GM18870 (cell line): ENCODE measurements around the gene TTBK2.
"Not testable (repeated sequence)": the region's sequence is repeated elsewhere in the genome, so short reads cannot be mapped to it uniquely, and the experiment has no call there.

Experiments used
- ATAC-seq: cut with Tn5 transposase; IDR thresholded peaks from one replicate; pipeline ENCODE4 v1.9.1; 2021; ENCODE audit warnings: moderate library complexity; ENCODE audit not compliant: unreplicated experiment

TTBK2 gene

DNA sequence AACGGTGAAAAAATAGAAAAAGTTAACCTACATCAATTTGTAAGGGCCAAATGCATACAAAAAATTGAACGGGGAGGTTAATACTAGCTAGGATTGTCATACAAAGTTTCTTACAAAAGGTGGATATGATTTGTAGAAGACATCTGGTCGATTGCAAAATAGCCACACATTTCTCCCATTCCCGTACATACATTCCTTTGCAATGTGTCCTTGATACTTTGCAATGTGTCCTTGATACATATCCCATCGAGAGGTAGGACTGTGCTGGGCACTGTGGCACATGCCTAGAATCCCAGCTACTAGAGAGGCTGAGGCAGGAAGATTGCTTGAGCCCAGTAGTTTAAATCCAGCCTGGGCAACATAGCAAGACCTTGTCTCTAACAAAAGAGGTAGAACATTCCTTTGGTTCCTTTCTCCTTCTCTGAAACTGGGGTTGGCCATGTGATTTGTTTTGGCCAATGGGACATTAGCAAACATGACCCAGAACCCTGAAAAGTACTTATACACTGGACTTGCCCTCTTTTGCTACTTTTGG is 9.5 kb downstream of the TTBK2 start:
- ATAC-seq = no peak

DNA sequence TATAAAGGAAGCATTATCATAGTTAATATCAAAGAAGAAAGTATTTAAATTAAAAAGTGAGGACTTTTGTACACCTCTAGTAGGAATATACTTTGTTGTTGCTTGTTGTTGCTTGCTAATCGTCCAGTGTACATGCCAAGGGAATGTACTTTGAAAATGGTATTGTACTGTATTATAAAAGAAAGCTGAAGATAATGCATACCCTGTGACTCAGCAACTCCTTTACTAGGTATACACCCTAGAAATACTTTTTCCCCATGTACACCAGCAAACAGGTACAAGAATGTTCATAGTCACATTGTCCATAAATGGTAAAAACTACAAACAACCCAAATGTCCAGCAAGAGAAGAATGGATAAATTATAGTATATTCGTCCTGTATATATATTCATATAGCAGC is 12.0 kb downstream of the TTBK2 start:
- ATAC-seq = no peak

DNA sequence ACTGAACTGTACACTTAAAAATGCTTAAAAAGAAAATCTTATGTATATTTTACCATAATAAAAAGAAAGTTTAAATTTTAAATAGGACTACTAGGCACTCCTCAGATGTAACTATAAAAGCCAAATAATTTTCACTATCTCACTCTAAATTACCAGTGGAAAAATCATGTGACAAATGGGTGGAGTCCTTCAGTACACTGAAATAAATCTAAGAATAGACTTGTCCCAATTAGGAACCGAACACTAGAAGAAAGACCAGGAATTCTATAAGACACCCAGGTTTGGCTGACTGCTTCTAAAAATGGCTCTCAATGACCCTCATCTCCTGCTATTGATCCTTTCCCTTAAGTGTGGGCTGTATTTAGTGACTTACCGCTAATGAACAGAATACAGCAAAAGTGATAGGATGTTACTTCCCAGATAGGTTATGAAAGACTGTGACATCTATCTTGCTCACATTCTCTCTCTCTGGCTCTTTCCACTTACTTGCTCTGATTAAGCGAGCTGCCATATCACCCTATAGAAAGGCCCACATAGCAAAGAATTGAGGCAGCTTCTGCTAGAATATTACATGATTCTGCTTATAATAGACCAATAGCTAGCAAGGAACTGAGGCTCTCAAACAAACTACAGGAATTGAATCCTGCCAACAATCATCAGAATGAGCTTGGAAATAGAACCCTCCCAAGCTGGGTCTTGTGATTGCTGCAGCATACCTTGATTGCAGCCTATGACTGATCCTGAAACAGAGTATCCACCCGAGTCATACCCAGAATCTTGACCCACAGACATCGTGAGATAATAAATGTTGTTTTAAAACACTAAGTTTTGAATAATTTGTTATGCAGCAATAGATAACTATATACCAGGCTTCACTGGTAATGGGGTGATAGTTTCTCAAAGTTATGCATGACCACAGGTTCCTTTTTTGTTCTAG is 16.9 kb downstream of the TTBK2 start:
- no peak for ATAC-seq

DNA sequence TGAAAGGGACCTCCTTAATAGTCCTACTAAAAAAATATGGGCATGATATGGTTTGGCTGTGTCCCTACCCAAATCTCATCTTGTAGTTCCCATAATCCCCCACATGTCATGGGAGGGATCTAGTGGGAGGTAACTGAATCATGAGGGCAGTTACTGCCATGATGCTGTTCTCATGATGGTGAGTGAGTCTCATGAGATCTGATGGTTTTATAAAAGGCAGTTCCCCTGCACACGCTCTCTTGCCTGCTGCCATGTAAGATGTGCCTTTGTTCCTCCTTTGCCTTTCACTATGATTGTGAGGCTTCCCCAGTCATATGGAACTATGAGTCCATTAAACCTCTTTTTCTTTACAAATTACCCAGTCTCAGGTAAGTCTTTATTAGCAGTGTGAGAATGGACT is 26.7 kb downstream of the TTBK2 start:
- ATAC-seq = not testable (repeated sequence)

DNA sequence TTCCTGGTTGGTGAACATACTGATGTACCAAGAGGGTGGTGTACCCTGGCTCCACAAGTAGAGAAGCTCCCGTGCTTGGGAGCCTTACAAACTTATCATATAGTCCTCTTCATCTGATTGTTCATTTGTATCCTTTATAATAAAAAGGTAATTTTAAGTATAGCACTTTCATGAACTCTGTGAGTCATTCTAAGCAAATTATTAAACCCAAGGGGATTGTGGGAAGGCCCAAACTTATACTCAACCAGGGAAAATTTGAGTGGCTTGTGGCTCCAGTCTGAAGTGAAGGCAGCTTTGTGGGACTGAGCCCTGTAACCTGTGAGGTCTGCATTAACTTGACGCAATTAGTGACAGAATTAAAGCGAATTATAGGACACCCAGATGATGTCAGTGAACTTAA is 29.0 kb downstream of the TTBK2 start:
- ATAC-seq = no peak

DNA sequence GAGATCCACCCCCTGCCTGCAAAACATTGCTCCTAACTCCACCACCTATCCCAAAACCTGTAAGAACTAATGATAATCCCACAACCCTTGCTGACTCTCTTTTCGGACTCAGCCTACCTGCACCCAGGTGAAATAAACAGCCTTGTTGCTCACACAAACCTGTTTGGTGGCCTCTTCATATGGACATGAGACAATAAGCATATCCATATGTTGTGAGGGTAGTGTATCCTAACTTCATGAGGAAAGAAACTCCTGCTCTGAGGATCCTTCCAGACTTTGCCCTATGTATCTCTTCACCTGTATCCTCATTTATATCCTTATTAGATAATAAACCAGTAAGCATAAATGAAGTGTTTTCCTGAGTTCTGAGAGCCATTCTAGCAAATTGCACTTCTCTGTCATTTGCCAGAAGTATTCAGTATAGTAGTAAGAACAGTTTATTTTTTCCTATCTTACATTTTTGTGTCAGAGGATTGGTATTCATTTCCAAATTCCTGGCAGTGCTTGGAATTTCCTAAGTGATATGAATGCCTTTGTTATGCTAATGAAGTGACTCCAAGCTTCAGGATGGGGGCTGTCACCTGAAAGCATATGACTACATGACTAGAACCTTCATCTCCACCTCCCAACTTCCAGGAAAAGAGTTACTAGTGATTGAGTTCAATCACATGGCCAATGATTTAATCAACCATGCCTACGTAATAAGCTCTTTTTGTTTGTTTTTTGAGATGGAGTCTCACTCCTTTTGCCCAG is 30.2 kb downstream of the TTBK2 start:
- ATAC-seq = no peak

DNA sequence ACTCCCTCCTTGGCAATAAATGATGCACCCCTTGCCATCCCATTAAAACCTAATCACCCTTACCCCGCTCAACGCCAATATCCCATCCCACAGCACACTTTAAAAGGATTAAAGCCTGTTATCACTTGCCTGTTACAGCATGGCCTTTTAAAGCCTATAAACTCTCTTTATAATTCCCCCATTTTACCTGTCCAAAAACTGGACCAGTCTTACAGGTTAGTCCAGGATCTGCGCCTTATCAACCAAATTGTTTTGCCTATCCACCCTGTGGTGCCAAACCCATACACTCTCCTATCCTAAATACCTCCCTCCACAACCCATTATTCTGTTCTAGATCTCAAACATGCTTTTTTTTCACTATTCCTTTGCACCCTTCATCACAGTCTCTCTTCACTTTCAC is 33.2 kb downstream of the TTBK2 start:
- ATAC-seq = not testable (repeated sequence)

DNA sequence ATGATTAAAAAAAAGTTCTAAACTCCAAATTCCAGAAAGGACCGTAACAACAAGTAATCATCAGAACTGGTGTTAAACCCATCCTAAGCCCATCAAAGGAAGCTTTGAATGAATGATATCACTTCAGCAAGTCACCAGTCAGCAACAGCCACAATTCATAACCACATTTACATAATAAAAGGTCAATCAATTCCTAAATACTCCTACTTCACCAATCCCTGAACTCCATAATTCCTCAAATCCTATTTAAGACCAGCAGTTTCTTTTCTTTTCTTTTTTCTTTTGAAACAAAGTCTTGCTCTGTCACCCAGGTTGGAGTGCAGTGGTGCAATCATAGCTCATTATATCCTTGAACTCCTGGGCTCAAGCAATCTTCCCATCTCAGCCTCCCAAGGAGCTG is 40.5 kb downstream of the TTBK2 start:
- ATAC-seq = no peak

DNA sequence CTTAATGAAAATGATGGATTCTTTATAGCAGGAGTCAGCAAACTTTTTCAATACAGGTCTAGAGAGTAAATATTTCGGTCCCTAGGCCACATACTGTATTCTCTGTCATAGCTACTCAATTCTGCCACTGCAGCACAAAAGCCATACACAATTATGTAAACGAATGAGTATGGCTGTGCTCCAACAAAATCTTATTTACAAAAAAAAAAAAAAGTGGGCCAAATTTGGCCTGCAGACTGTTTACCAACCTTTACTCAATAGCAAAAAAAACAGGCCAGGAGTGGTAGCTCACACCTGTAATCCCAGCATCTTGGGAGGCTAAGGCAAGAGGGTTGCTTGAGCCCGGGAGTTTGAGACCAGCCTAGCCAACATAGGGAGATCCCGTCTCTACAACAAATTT is 41.1 kb downstream of the TTBK2 start:
- ATAC-seq = no peak

DNA sequence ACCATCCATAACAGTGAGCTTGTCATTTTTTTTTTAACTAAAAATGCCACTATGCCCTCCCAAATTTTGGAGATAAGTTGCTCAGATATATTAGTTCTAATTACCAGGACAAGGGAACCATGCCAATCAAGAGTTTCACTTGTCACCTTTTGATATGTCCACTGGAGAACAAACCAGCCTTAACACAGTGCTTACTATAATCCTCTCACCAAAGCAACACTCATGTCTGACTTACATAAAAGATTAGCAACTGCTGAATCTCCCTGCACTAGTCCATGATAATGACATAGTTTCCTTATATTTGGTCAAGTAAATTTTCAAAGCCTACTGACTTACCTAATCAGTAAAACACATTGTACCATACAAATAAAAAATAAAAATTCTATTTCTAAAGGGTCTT is 44.4 kb downstream of the TTBK2 start:
- ATAC-seq = no peak

DNA sequence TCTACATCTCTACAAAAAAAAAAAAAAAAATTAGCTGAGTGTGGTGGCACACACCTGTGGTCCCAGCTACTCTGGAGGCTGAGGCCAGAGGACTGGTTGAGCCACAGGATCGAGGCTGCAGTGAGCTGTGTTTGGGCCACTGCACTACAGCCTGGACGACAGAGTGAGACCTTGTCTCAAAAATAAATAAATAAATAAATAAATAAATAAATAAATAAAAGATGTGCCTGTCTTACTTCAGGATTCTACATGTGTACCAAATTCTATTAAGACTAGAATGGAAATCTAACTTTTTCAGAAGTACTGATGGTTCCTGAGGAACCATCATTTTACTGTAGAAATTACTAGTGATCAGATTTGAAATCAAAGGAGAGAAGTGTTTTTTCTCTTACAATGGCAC is 51.9 kb downstream of the TTBK2 start:
- no peak for ATAC-seq

DNA sequence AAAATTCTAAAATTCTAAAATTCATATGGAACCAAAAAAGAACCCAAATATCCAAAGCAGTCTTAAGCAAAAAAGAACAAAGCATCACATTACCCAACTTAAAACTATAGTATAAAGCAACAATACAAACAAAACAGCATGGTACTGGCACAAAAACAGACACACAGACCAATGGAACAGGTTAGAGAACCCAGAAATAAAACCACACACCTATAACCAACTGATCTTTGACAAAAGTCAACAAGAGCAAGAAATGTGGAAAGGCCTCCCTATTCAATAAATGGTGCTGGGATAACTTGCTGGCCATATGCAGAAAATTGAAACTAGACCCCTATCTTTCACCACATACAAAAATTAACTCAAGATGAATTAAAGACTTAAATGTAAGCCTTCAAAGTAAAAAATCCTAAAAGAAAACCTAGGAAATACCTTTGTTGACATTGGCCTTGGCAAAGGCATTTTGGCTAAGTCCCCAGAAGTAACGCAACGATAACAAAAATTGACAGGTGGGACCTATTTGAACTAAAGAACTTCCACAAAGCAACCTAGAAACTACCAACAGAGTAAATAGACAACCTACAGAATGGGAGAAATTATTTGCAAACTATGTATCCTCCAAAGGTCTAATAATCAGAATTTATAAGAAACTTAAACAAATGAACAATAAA is 56.9 kb downstream of the TTBK2 start:
- no peak for ATAC-seq

DNA sequence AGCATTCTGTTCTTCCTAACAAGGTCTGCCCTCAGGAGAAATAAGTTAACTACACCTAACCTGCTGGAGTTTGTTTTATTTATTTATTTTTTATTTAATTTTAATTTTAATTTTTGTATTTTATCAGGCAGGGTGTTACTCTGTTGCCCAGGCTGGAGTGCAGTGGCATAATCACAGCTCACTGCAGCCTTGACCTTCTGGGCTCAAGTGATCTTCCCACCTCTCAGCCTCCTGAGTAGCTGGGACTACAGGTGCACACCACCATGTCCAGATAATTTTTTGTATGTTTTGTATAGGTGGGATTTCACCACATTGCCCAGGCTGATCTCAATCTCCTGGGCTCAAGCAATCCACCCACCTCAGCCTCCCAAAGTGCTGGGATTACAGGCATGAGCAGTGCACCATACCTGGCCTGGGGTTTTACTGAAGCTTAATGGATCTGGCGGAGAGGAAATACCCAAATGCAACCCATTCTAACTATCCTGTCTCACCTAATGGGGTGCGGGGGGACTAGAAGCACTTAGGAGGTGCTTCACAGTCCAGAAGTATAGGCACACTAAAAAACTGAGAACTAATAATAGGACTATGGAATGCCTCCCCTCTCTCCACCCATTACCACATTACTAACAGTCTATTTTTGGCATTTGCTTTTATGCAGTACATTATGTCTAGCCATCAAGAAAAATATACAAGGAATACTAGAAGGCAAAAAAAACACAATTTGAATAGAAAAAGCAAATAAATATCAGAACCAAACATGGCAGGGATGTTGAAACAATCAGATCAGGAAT is 61.4 kb downstream of the TTBK2 start:
- no peak for ATAC-seq

DNA sequence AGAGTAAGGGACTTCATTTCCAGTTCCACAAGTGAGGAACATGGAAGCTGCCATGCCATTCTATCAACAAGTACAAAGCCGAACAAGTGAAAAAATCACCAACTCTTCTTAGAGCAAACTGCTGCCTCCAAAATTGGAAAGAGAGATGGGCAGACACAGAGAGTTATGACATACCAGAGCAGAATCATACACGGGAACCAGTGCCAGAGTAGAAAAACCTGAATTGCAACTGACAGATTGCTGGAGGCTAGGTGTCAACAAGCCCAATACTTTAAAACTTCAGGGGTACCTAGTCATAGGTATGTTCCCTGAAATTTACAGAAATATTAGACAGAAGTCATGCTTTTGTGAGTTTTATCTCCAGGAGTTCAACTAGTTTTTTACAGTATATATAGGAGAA is 62.0 kb downstream of the TTBK2 start:
- ATAC-seq = no peak

DNA sequence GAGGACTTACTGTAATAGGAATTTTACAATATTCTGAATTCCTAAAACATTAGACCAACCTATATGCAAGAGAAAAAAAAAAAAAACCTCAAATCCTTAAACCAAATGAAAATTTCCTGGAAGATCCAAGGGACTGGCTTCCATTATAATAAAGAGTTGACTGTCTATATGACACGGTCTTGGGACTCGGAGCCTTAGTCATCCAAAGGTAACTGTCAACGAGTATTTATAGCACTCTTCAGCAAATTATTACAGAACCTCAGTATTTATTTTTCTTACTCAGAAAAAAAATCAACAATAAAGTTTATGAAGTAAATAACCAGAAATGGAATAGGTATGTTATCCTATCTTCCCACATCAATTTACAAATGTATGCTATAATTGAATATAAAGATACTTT is 66.0 kb downstream of the TTBK2 start:
- no peak for ATAC-seq

DNA sequence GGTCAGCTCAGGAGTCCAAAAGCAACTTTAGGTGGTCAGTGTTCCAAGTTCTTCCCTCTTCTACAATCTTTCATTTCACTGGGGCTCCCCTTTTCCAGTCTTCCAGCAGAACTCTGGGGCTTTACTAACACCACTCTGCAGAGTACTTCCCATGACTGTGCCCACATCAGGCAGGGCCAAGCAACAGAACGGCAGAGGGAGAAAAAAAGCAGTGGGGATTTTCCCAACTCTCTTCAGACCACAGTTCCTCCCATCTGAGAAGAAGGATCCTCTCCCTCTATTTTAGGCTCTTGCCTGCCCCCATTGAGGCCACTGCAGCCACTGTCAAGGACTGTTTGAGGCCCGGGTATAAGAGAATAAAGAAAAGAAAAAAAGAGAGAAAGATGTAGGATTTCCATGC is 70.7 kb downstream of the TTBK2 start:
- no peak for ATAC-seq

DNA sequence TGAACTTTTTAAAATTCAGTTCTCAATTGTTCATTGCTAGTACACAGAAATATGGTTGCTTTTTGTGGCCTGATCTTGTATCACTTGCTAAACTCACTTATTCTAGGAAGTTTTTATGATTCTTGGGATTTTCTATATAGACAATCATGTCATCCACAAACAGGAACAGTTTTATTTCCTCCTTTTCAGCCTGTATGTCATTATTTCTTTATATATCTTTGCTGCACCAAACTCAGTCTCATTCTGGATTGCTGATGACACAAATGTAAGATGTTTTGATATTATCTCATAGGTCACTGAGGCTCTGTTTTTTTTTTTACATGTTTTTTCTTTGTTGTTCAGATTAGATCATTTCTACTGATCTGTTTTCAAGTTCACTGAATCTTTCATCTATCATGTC is 71.7 kb downstream of the TTBK2 start:
- no peak for ATAC-seq

DNA sequence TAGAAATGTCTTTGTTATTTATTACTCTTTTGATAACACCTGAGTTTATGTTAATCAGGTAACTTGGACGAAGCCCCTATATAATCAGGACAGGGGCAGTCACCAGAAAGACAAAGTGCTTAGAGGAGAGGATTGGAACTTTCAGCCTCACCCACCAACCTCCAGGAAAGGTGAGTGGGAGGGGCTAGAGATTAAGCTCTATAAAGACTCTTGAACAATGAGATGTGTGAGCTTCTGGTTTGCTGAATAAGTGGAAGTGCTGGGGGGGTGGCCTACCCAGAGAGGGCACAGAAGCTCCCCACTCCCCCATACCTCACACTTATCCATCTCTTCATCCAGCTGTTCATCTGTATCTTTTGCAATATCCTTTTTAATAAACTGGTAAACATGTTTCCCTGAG is 73.9 kb downstream of the TTBK2 start:
- ATAC-seq = no peak

DNA sequence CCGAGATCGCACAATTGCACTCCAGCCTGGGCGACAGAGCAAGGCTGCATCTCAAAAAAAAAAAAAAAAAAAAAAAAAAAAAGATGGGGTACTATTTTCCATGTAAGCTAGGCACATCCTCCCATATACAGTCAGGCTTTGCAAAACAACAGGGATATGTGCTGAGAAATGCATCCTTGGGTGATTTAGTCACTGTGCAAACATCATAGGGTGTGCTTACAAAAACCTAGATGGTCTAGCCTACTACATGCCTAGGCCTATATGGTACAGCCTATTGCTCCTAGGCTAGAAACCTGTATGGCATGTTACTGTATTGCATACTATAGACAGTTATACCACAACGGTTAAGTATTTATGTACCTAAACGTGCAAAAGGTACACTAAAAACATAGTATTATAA is 75.0 kb downstream of the TTBK2 start:
- no peak for ATAC-seq

DNA sequence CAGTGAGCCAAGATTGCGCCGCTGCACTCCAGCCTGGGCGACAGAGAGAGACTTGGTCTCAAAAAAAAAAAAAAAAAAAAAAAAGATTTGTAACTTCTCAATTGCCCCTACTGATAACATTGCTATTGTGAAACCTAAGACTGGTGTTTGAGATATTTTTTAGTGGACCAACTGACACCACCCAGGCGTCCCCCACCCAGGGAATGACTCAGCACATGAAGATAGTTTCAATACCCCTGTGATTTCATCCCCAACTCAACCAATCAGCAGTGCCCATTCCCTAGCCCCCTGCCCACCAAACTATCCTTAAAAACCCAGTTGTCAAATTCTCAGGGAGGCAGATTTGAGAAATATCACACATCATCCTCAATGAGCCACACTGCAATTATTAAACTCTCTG is 76.9 kb downstream of the TTBK2 start:
- ATAC-seq = no peak

DNA sequence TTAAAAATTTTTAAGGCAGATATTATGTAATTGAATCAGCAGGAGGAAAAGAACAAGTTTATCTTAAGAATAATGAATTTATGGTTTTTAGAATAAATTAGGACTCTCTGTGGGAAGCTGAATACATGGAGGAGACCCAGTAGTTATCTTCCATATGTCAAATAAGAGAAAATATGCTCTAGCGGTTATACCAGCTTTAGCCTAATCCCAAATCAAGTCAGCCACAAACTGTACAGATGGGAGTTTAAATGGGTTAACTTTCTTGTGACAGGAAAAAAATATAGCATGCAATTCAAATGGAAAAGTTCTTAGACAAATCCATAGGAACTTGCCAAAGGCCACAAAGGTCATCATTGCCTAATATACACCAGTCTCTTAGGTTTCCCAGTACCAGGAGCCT is 84.3 kb downstream of the TTBK2 start:
- no peak for ATAC-seq
